GM19238 (cell line): ENCODE measurements around the gene STYXL1.

Experiments
- DNase-seq: peaks from one replicate; pipeline ENCODE4 v3.0.0; 2011; ENCODE audit warnings: low spot score; ENCODE audit not compliant: insufficient read length

STYXL1 gene

GRCh38 chr7:75980430-75981202 is 67.2 kb downstream of the STYXL1 start:
- no peak for DNase-seq

GRCh38 chr7:75979759-75980429 is 67.9 kb downstream of the STYXL1 start:
- no peak for DNase-seq

GRCh38 chr7:75977743-75978142 is 70.1 kb downstream of the STYXL1 start:
- DNase-seq, result no peak

GRCh38 chr7:75971961-75972763 is 75.6 kb downstream of the STYXL1 start:
- no peak for DNase-seq

GRCh38 chr7:75971309-75971960 is 76.4 kb downstream of the STYXL1 start:
- DNase-seq, result no peak

- DNase-seq, result no peak
Measured at GRCh38 chr7:75969704-75970498, 77.9 kb downstream of the STYXL1 start.

GRCh38 chr7:75969182-75969581 is 78.6 kb downstream of the STYXL1 start:
- no peak for DNase-seq

GRCh38 chr7:75968561-75969001 is 79.2 kb downstream of the STYXL1 start:
- DNase-seq, result no peak

GRCh38 chr7:75968012-75968411 is 79.8 kb downstream of the STYXL1 start:
- no peak for DNase-seq

- no peak for DNase-seq
Measured at GRCh38 chr7:75967487-75967997, 80.3 kb downstream of the STYXL1 start.

- DNase-seq, result no peak
Measured at GRCh38 chr7:75967055-75967454, 80.7 kb downstream of the STYXL1 start.

- no peak for DNase-seq
Measured at GRCh38 chr7:75966190-75966961, 81.4 kb downstream of the STYXL1 start.

GRCh38 chr7:75965617-75966016 is 82.2 kb downstream of the STYXL1 start:
- DNase-seq, result no peak

- DNase-seq, result no peak
Measured at GRCh38 chr7:75963381-75963995, 84.3 kb downstream of the STYXL1 start.

- DNase-seq, result no peak
Measured at GRCh38 chr7:75962607-75963380, 85.0 kb downstream of the STYXL1 start.

GRCh38 chr7:75961218-75961617 is 86.6 kb downstream of the STYXL1 start:
- DNase-seq, result no peak

- no peak for DNase-seq
Measured at GRCh38 chr7:75960372-75960771, 87.4 kb downstream of the STYXL1 start.

GRCh38 chr7:75958802-75959543 is 88.8 kb downstream of the STYXL1 start:
- DNase-seq, result no peak
